HG03139 (cell line): ENCODE measurements around the gene CACNB1.

ENCODE experiments used
- ATAC-seq: cut with Tn5 transposase; IDR thresholded peaks from one replicate; pipeline ENCODE4 v1.9.1; 2021; ENCODE audit not compliant: unreplicated experiment

CACNB1 gene

GRCh38 chr17:39204245-39204644 lies 6.8 kb upstream of the CACNB1 start:
- ATAC-seq, result no peak

- ATAC-seq, result no peak
Observed at GRCh38 chr17:39200957-39201510, 3.6 kb upstream of the CACNB1 start.

GRCh38 chr17:39200070-39200879 lies 2.8 kb upstream of the CACNB1 start, which contains the start of gene RPL19:
RPL19 (plus strand) TSS chr17:39200283; CDS start chr17:39200345, 62 bp downstream.
- peak; percentile 47 for ATAC-seq

- peak; percentile 58 for ATAC-seq
Observed at GRCh38 chr17:39199820-39200069, 2.3 kb upstream of the CACNB1 start.

- ATAC-seq, result no peak
Observed at GRCh38 chr17:39198186-39198566, 707 bp upstream of the CACNB1 start.

GRCh38 chr17:39196808-39197291 lies 619 bp downstream of the CACNB1 start:
- no peak for ATAC-seq

GRCh38 chr17:39196241-39196807 lies 1.1 kb downstream of the CACNB1 start:
- ATAC-seq, result no peak

GRCh38 chr17:39195568-39196160 lies 1.8 kb downstream of the CACNB1 start:
- no peak for ATAC-seq

- ATAC-seq, result no peak
Observed at GRCh38 chr17:39194985-39195524, 2.4 kb downstream of the CACNB1 start.

GRCh38 chr17:39194089-39194984 lies 3.1 kb downstream of the CACNB1 start:
- no peak for ATAC-seq

- ATAC-seq, result no peak
Observed at GRCh38 chr17:39193346-39193745, 4.1 kb downstream of the CACNB1 start.

- ATAC-seq, result no peak
Observed at GRCh38 chr17:39192901-39193300, 4.6 kb downstream of the CACNB1 start.

- ATAC-seq, result no peak
Observed at GRCh38 chr17:39191750-39192510, 5.5 kb downstream of the CACNB1 start.

- no peak for ATAC-seq
Observed at GRCh38 chr17:39187152-39187830, 10.2 kb downstream of the CACNB1 start.

- ATAC-seq, result no peak
Observed at GRCh38 chr17:39186481-39187002, 10.9 kb downstream of the CACNB1 start.

- no peak for ATAC-seq
Observed at GRCh38 chr17:39183720-39184119, 13.7 kb downstream of the CACNB1 start.

- no peak for ATAC-seq
Observed at GRCh38 chr17:39183045-39183444, 14.4 kb downstream of the CACNB1 start.

GRCh38 chr17:39181303-39181702 lies 16.2 kb downstream of the CACNB1 start:
- no peak for ATAC-seq

GRCh38 chr17:39178536-39178935 lies 18.9 kb downstream of the CACNB1 start:
- ATAC-seq, result no peak
